ENCODE measurements around the gene ELAVL4.

The ELAVL4 gene

DNA sequence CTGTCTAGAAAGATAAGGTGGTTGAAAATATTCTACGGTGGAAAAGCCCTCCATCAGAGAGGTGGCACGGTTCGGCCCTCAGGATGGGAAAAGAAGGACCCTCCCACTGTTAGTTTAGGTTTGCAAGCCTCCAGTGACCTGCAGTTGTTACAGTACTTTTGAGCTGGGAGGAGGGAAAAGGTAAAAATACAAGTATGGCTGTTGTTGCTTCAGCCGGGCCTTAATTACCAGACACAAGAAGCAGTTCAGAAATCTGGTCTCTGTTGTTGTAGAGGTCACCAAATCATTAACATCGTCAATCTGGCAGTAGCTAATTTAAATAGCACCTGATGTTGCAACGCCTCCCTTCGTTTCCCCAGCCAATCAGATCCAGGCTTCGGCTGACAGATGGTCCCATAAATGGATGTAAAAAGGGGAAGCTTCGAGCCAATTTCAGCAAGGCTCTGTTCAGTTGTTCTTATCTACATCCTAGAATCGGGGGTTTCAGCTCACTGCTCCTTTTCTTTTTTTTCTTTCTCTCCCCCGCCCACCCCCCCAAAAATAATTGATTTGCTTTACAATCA, at the start of gene ELAVL4:
Gene ELAVL4, plus strand, starts transcription at position 424 of the 563 bp plus-strand sequence. CDS start 270 bp downstream, outside the sequence.
- no peak for FAIRE-seq
- DNase-seq (ENCODE audit: insufficient read length, low spot score), result no peak

DNA sequence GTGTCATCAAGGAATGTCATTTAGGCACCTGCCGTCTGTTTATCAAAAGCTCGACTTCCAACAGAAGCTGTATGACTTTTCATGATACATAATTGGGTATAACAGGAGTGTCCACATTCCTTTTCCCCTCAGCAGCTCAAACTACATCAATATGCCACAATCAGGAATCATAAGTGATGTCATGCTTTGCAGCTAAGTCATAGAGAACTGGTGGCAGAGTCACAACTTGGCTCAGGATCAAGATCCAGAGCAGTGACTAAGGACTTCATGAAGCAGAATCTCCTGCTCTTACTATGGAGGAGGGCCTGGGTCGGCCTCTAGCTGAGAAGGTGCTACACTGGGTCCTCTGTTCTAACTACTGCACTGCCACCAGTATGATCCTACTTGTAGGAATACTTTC, 48.4 kb upstream of the ELAVL4 start:
- no peak for DNase-seq (ENCODE audit: insufficient read length, low spot score)
- no peak for FAIRE-seq

GRCh38 chr1:50066806-50067205, 41.9 kb upstream of the ELAVL4 start:
- no peak for DNase-seq (ENCODE audit: insufficient read length, low spot score)
- FAIRE-seq, result no peak

DNA sequence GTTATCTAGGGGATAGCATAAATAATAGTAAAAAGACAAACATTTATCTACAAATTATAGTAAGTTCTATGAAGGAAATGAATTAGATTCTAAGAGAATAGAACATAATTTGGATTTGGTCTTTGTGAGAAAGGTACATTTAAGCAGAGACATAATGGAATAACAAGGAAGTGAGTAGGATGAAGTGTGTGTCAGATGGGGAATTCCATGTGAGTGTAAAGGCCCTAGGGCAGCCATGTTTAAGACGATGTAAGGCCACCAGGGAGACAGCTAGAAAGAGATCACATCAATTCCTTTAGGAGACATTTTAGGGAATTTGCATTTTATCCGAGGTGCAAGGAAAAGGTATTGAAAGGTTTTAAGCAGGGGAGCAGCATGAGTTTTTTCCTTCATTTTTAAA, 33.8 kb upstream of the ELAVL4 start:
- FAIRE-seq (no peak), DNase-seq (ENCODE audit: insufficient read length, low spot score) (no peak)

DNA sequence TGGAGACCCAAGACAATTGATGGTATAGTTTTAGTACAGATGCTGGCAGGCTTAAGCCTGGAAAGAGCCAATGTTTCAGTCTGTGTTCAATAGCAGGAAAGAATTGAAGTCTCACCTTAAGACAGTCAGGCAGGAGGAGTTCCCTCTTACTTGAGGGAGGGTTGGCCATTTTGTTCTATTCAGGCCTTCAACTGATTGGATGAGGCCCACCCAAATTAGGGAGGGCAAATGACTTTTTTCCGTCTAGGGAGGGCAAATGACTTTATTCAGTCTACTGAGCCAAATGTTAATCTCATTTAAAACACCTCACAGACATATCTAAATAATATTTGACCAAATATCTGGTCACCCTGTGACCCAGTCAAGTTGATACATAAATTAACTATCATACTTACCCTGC, 31.4 kb upstream of the ELAVL4 start:
- no peak for FAIRE-seq
- no peak for DNase-seq (ENCODE audit: insufficient read length, low spot score)

GRCh38 chr1:50080904-50081586, 27.7 kb upstream of the ELAVL4 start:
- DNase-seq (ENCODE audit: insufficient read length, low spot score) (no peak), FAIRE-seq (no peak)

DNA sequence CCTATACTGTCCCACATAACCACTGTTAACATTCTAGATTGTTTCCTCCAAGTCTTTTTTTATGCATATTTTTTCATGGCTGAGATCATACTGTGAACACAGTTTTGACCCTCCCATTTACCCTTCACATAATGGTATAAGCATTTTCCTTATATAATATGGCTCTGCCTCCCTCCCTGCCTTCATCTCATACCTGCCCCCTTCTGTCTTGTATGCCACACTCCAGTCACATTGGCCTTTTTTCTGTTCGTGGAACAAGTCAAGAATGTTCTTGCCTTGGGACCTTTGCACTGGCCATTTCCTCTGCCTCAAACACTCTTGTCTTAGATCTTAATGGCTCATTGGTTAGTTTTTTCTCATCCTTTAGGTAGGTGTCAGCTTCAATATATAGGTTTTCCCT, 24.3 kb upstream of the ELAVL4 start:
- DNase-seq (ENCODE audit: insufficient read length, low spot score) (no peak), FAIRE-seq (no peak)

DNA sequence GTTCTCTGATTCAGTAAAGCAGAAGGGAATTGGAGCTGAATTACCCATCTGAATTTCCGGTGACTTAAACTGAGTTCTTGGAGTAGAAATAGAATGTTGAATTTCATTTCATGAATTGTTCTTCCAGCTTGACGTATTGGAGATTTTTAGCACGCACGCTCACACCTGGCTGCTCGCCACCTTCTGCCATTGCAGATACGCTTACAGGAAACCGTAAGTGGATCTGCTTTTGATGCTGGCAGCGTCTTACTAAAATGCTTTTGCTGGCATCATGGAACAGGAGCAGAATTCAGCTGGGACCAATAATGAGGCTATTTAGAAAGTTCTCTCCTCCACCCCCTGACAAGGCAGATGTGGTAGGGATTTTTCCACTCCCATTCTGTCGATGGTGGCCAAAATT, 17.7 kb upstream of the ELAVL4 start:
- no peak for FAIRE-seq
- no peak for DNase-seq (ENCODE audit: insufficient read length, low spot score)

- FAIRE-seq (no peak), DNase-seq (ENCODE audit: insufficient read length, low spot score) (no peak)
Measured at GRCh38 chr1:50095716-50096115, 13.0 kb upstream of the ELAVL4 start.

DNA sequence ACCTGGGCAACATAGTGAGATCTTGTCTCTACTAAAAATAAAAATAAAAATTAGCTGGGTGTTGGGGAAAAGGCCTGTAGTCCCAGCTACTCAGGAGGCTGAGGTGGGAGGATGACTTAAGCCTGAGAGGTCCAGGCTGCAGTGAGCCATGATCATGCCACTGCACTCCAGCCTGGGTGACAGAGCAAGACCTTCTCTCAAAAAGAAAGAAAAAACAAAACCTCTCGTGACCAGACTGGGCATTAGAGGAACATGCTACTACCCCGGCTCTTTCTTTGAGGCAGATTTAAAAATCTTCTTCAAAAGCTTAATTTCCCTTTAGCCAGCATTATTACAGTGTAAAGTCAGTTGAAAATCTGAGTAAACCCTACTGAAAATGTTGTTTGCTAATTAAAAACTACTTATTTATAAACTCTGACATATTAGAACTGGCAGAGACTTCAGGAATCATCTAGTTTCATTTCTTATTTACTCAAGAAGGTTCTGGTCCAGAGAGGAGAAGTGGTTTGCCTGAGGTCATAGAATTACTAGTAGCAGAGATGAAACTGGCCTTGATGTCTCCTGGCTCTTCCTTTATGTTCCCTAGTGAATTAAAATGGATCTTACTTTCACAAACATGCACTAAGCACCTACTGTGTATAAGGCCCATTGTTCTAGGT, 11.6 kb upstream of the ELAVL4 start:
- no peak for FAIRE-seq
- DNase-seq (ENCODE audit: insufficient read length, low spot score), result no peak

- no peak for FAIRE-seq
- no peak for DNase-seq (ENCODE audit: insufficient read length, low spot score)
Measured at GRCh38 chr1:50097791-50098190, 10.9 kb upstream of the ELAVL4 start.

GRCh38 chr1:50098591-50099021, 10.1 kb upstream of the ELAVL4 start:
- FAIRE-seq (no peak), DNase-seq (ENCODE audit: insufficient read length, low spot score) (no peak)

- FAIRE-seq (no peak), DNase-seq (ENCODE audit: insufficient read length, low spot score) (no peak)
Measured at GRCh38 chr1:50099654-50100053, 9.1 kb upstream of the ELAVL4 start.

GRCh38 chr1:50103615-50104081, 5.1 kb upstream of the ELAVL4 start:
- no peak for DNase-seq (ENCODE audit: insufficient read length, low spot score)
- FAIRE-seq, result no peak

- FAIRE-seq (no peak), DNase-seq (ENCODE audit: insufficient read length, low spot score) (no peak)
Measured at GRCh38 chr1:50105433-50105832, 3.3 kb upstream of the ELAVL4 start.

DNA sequence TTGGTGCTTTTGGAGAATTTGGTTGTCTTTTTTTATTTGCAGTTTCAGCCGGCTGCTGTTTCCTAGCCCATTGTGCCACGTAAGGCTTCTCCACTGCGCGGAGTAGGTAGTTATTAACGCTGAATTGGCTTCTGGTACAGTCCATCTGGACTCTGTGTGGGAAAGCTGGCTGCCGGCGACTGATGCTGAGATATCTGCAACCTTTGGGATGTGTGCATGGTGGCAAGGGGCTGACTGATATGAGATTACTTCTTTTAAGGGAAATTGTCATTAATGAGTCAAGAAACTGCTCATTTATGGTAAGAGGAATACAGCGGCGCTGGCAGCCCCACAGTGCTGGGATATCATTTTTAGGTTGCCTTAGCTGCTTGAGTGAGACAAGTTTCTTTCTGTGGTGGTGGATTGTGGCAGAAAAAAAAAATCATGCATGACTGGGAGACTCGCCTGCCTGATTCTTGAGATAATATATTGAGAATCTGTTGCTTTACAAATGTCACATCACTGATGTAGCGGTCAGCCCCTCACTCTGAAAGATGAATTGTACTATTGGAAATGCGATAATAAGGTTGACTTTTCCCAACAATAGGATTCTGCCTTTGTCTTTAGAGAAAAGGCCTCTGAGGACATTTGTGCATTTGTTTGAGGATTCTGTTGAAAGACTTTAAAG, 2.5 kb upstream of the ELAVL4 start:
- DNase-seq (ENCODE audit: insufficient read length, low spot score), result no peak
- no peak for FAIRE-seq

GRCh38 chr1:50109116-50109515, 396 bp downstream of the ELAVL4 start:
- DNase-seq (ENCODE audit: insufficient read length, low spot score), result no peak
- FAIRE-seq, result no peak

DNA sequence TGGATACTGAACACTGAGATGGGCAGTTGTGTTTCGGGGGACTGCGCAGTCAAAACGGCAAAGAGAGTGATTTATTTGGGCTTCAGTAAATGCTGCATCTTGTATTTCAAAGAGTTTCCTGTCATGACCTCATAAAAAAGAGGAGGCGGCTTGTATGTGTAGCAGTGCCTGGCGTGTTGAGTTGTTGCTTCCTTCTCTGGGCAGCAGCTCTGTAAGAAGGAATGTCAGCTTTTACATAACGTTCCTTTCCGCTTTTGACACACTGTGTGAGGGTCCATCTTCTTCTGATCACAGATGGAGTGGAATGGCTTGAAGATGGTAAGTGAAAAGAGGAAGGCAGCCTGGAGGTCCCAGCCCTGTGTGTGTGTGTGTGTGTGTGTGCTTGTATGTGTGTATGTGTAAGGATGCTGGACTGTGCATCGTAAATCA, 941 bp downstream of the ELAVL4 start:
- DNase-seq (ENCODE audit: insufficient read length, low spot score) (no peak), FAIRE-seq (no peak)

DNA sequence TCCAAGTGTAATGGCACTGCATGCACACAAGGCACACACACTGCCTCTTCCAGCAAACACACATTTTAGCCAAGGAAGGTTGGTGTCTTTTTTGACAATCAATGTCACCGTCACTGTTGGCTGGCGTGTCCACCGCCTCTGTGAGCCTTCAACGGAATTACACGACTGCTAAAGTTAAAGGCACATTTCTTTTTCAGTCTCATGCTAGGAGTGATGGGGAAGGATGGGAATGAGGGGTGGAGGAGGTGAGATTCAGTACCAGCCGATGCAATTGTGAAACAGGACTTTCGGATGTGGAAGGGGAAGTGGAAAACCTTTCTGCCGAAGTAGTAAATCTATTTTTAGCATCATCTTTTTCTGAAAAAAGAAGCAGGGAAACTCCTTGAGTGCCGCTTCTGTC, 1.4 kb downstream of the ELAVL4 start:
- no peak for FAIRE-seq
- DNase-seq (ENCODE audit: insufficient read length, low spot score), result no peak

GRCh38 chr1:50110656-50111055, 1.9 kb downstream of the ELAVL4 start:
- DNase-seq (ENCODE audit: insufficient read length, low spot score), result no peak
- FAIRE-seq, result no peak

GRCh38 chr1:50111503-50111902, 2.8 kb downstream of the ELAVL4 start:
- no peak for DNase-seq (ENCODE audit: insufficient read length, low spot score)
- FAIRE-seq, result no peak

Data from HTR-8/SVneo (cell line).